ENCODE data around the gene ABCC10. TPM values are rescaled to one million over a fixed set of nuclear protein-coding genes. Genes with fewer than 3 reads are reported as not detected.

The ABCC10 gene
- total RNA-seq, 1 experiment from 2014 or later: 31.8 TPM

GRCh38 chr6:43496370-43497128, 69.2 kb downstream of the ABCC10 start:
- no peak overlapping the region for H3K9ac ChIP-seq (ENCODE audit: extremely low read depth, insufficient read length, low read length)

More at GRCh38 chr6:43496370-43497128, 69.2 kb downstream of the ABCC10 start:
- no peak overlapping the region for H2BK5ac ChIP-seq (ENCODE audit: insufficient read length, low read length)
- H3K18ac ChIP-seq (ENCODE audit: insufficient read length, low read depth, low read length): no peak overlapping the region
- no peak overlapping the region for H4K8ac ChIP-seq (replicated peaks; ENCODE audit: insufficient read length, low read depth, low read length)
- H3K27ac ChIP-seq (ENCODE audit: insufficient read length, low read depth, low read length): no peak overlapping the region
- H4K20me1 ChIP-seq (ENCODE audit: control insufficient read depth, insufficient read depth, insufficient read length): peaks cover 2% of the 10 kb centered on the region
- Mint-ChIP-seq H3K9me3 (no peaks in the 10 kb centered on the region), H3K4me3 (no peak overlapping the region), H3K27ac (peak overlapping the region in 2 of 3 experiments; percentile 65 to 77; a peak in 4 of 7 replicates), H3K36me3 (ENCODE audit: insufficient read depth in 1 of 3, low read depth in 3 of 3) (peaks cover 10 to 39% (median 36%) of the 10 kb centered on the region in 3 experiments), H3K27me3 (ENCODE audit: low read depth) (no peaks in the 10 kb centered on the region), H3K4me1 (peaks cover 30% of the 10 kb centered on the region in 2 experiments)
- H3K79me1 ChIP-seq (ENCODE audit: insufficient read depth, low read depth, low read length, poor library complexity, severe bottlenecking): peaks cover 5% of the 10 kb centered on the region
- no peak overlapping the region for H2BK120ac ChIP-seq (ENCODE audit: low read depth, low read length, poor library complexity, severe bottlenecking)
- no peaks in the 10 kb centered on the region for H3K9me3 ChIP-seq (ENCODE audit: control insufficient read depth, low read depth, low read length)
- DNase-seq: peak; percentile 71
- peaks cover 6% of the 10 kb centered on the region; the same call in 1 of the 2 replicates for H3K4me1 ChIP-seq (ENCODE audit: insufficient read depth, low read length)
- H2BK12ac ChIP-seq (ENCODE audit: insufficient read length, low read depth, low read length): no peak overlapping the region
- no peaks in the 10 kb centered on the region; the same call in 1 of the 2 replicates for H3K79me2 ChIP-seq (ENCODE audit: insufficient read depth, low read length)
- H3K23me2 ChIP-seq (ENCODE audit: insufficient read length, low read depth, low read length, poor library complexity, severe bottlenecking): no peaks in the 10 kb centered on the region
- no peak overlapping the region for H3T11ph ChIP-seq (ENCODE audit: low read length)
- no peak overlapping the region for H2AK5ac ChIP-seq (ENCODE audit: insufficient read length, low read length)
- H4K91ac ChIP-seq (ENCODE audit: insufficient read length, low read depth, low read length): no peak overlapping the region
- no peak overlapping the region for H3K4me2 ChIP-seq (ENCODE audit: insufficient read depth, insufficient read length, low read length)
- no peak overlapping the region for H2BK20ac ChIP-seq (ENCODE audit: low read depth, low read length, poor library complexity, severe bottlenecking)
- no peak overlapping the region for H2AFZ ChIP-seq (ENCODE audit: low read length)
- no peak overlapping the region for H3K56ac ChIP-seq (ENCODE audit: insufficient read length, low read depth, low read length)
- no peak overlapping the region for H2BK15ac ChIP-seq (ENCODE audit: low read depth, low read length)
- H3K14ac ChIP-seq (ENCODE audit: insufficient read depth, low read length): no peak overlapping the region
- no peak overlapping the region for H3K4ac ChIP-seq (ENCODE audit: low read depth, low read length)
- H4K5ac ChIP-seq (ENCODE audit: insufficient read length, low read depth, low read length): no peak overlapping the region
- TF ChIP-seq, protein P1, sequence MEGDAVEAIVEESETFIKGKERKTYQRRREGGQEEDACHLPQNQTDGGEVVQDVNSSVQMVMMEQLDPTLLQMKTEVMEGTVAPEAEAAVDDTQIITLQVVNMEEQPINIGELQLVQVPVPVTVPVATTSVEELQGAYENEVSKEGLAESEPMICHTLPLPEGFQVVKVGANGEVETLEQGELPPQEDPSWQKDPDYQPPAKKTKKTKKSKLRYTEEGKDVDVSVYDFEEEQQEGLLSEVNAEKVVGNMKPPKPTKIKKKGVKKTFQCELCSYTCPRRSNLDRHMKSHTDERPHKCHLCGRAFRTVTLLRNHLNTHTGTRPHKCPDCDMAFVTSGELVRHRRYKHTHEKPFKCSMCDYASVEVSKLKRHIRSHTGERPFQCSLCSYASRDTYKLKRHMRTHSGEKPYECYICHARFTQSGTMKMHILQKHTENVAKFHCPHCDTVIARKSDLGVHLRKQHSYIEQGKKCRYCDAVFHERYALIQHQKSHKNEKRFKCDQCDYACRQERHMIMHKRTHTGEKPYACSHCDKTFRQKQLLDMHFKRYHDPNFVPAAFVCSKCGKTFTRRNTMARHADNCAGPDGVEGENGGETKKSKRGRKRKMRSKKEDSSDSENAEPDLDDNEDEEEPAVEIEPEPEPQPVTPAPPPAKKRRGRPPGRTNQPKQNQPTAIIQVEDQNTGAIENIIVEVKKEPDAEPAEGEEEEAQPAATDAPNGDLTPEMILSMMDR (conservative IDR thresholded peaks at IDR 0.05): peak; percentile 75
- no peak overlapping the region for H3K23ac ChIP-seq (ENCODE audit: insufficient read length, low read depth, low read length)
- H3K27me3 ChIP-seq (ENCODE audit: insufficient read depth, low read length): no peaks in the 10 kb centered on the region
- no CpG with 5 or more reads among the region's 18 CpGs for WGBS (ENCODE audit: extremely low coverage, insufficient read length, low lambda C conversion rate)
